K562 (cell line): ENCODE measurements around the gene FETUB. TPM values are rescaled to one million over a fixed set of nuclear protein-coding genes. Genes with fewer than 3 reads are reported as not detected.

ENCODE experiments used
- ATAC-seq: fragments of 200-7000 bp; cut with Tn5 transposase; 3 replicates; pipeline ENCODE4 v1.9.1; 2020; ENCODE audit warnings: moderate library complexity
- BruUV-seq: library from RNA; stranded (reverse); fragments of 400-500 nt; replicated peaks from 2 replicates; lab custom pipeline; 2021; lab: Mats Ljungman, UMichigan
- CTCF ChIA-PET: fragments of 300-600 bp; formaldehyde crosslinking; extraction: SDS; loops from one replicate; lab custom pipeline; 2021; ENCODE audit warnings: low intra/inter-chr PET ratio; lab: Yijun Ruan, JAX
- POLR2A ChIA-PET: fragments of 300-600, 350-650 bp; sonication (Branson Sonifier 250); formaldehyde crosslinking; extraction: SDS; loops from one replicate; lab custom pipeline; 2021; ENCODE audit warnings: antibody characterized with exemption, inconsistent platforms; lab: Yijun Ruan, JAX
- DNase-seq, 4 experiments: peaks; one replicate each; pipeline versions ENCODE4 v3.0.0 to v3.0.0-alpha.2; 2011 to 2018; ENCODE audit warnings: low spot score in 3 of 4, mixed read lengths in 3 of 4; ENCODE audit errors: extremely low read depth in 1 of 4
- FAIRE-seq: peaks from 2 replicates; lab custom pipeline; 2011; peaks lifted over from hg19 to GRCh38; lab: Jason Lieb, UNC
- H2AFZ ChIP-seq: 2 replicates; pipeline ENCODE4 v1.6.0; 2011; ENCODE audit warnings: low read depth, low read length, control low read depth, inconsistent platforms
- H3K27ac ChIP-seq: fragments of 200-600 bp; 3 replicates; pipeline ENCODE4 v1.8.0; 2011; ENCODE audit warnings: low read depth, mild to moderate bottlenecking, control low read depth, inconsistent platforms, low read length, moderate library complexity, mixed read lengths; ENCODE audit errors: extremely low read depth
- H3K27me3 ChIP-seq, 2 experiments: fragments of 300-600 bp in 1 of 2; 2 replicates in 1 of 2; 3 replicates in 1 of 2; pipeline versions ENCODE4 v1.6.0 to v1.8.0; 2011; ENCODE audit warnings: inconsistent platforms in 2 of 2, low read length in 2 of 2, mild to moderate bottlenecking in 1 of 2, mixed read lengths in 1 of 2, moderate library complexity in 1 of 2; ENCODE audit not compliant: control insufficient read depth in 2 of 2, insufficient read depth in 2 of 2
- H3K36me3 ChIP-seq: fragments of 300-600 bp; 3 replicates; pipeline ENCODE4 v1.8.0; 2011; ENCODE audit warnings: mild to moderate bottlenecking, low read length, inconsistent platforms; ENCODE audit not compliant: control insufficient read depth, insufficient read depth
- H3K4me1 ChIP-seq, 2 experiments: fragments of 200-600 bp in 1 of 2; replicated peaks in 1 of 2; 2 replicates in 1 of 2; 3 replicates in 1 of 2; pipeline versions ENCODE4 v1.5.1 to v1.8.0; 2011; ENCODE audit warnings: inconsistent platforms in 2 of 2, low read length in 2 of 2, mild to moderate bottlenecking in 1 of 2, mixed read lengths in 1 of 2, moderate library complexity in 1 of 2; ENCODE audit not compliant: control insufficient read depth in 2 of 2, insufficient read depth in 2 of 2
- H3K4me2 ChIP-seq: 2 replicates; pipeline ENCODE4 v1.6.1; 2011; ENCODE audit warnings: low read length, control low read depth, inconsistent platforms, mixed read lengths; ENCODE audit not compliant: insufficient read depth
- H3K4me3 ChIP-seq: fragments of 200-600 bp; sonication (generic), shearing (Covaris generic); 2 replicates; pipeline ENCODE4 v1.5.1; 2016; ENCODE audit warnings: control low read depth, inconsistent platforms
- H3K79me2 ChIP-seq: fragments of 200-600 bp; 3 replicates; pipeline ENCODE4 v1.8.0; 2011; ENCODE audit warnings: low read length, inconsistent platforms; ENCODE audit not compliant: control insufficient read depth, insufficient read depth
- H3K9ac ChIP-seq, 2 experiments: 2 replicates each; pipeline versions ENCODE4 v1.6.0 to v1.6.1; 2011; ENCODE audit warnings: low read depth in 2 of 2, low read length in 2 of 2, control low read depth in 1 of 2, inconsistent platforms in 1 of 2, mild to moderate bottlenecking in 1 of 2, mixed read lengths in 1 of 2; ENCODE audit not compliant: insufficient read depth in 1 of 2
- H3K9me1 ChIP-seq: one replicate; pipeline ENCODE4 v1.6.0; 2011; ENCODE audit warnings: inconsistent platforms, mild to moderate bottlenecking, low read length, moderate library complexity; ENCODE audit not compliant: control insufficient read depth, insufficient read depth
- H3K9me3 ChIP-seq: replicated peaks from 2 replicates; pipeline ENCODE4 v1.5.1; 2011; ENCODE audit warnings: low read depth, low read length, inconsistent platforms; ENCODE audit not compliant: control insufficient read depth, insufficient read depth
- H4K20me1 ChIP-seq: replicated peaks from 2 replicates; pipeline ENCODE4 v1.6.1; 2011; ENCODE audit warnings: low read length, inconsistent platforms, mixed read lengths; ENCODE audit not compliant: control insufficient read depth, insufficient read depth
- FOXK1 ChIP-seq: sonication (generic); formaldehyde crosslinking; IDR thresholded peaks from 2 replicates; pipeline ENCODE4 v1.8.0; 2022; ENCODE audit warnings: missing genetic modification reagents, mild to moderate bottlenecking, borderline replicate concordance
- HNRNPH1 ChIP-seq: fragments of 200-400 bp; formaldehyde crosslinking; optimal IDR thresholded peaks from 2 replicates; pipeline ENCODE3; 2017; ENCODE audit warnings: low read depth, mild to moderate bottlenecking, low read length, moderate library complexity
- PHF8 ChIP-seq: fragments of 200-600 bp; sonication (generic); IDR thresholded peaks from 2 replicates; pipeline ENCODE4 v1.6.1; 2012; ENCODE audit warnings: mixed run types, mild to moderate bottlenecking, inconsistent platforms, low read length, moderate library complexity, borderline replicate concordance
- SMARCA4 ChIP-seq: fragments of 450-650 bp; IDR thresholded peaks from 2 replicates; pipeline ENCODE4 v1.6.1; 2016
- SMARCA5 ChIP-seq: fragments of 450-650 bp; IDR thresholded peaks from 2 replicates; pipeline ENCODE4 v1.6.1; 2016
- TCF3 ChIP-seq: sonication (generic); formaldehyde crosslinking; IDR thresholded peaks from 2 replicates; pipeline ENCODE4 v1.4.0; 2020; ENCODE audit warnings: mild to moderate bottlenecking, missing genetic modification reagents
- ZFP1 ChIP-seq: fragments of 450-650 bp; formaldehyde crosslinking; IDR thresholded peaks from 2 replicates; pipeline ENCODE4 v1.4.0; 2020; ENCODE audit warnings: mild to moderate bottlenecking, mixed read lengths
- ZSCAN32 ChIP-seq: fragments of 450-650 bp; formaldehyde crosslinking; IDR thresholded peaks from 2 replicates; pipeline ENCODE4 v1.4.0; 2020; ENCODE audit warnings: mild to moderate bottlenecking, moderate library complexity
- WGBS: fragments of 100-300 bp; shearing (Covaris generic); methylation state at CpG from one replicate; pipeline ENCODE4 v1.1.6; 2016; ENCODE audit warnings: low coverage, mixed read lengths; ENCODE audit not compliant: insufficient coverage; ENCODE audit errors: missing lambda C conversion rate; 5-methylcytosine and 5-hydroxymethylcytosine counted together
- in situ Hi-C: fragments of 300-500 bp; cut with MboI; formaldehyde crosslinking; loops from 4 replicates; pipeline ENCODE4 v1.15.0; 2018; ENCODE audit warnings: inconsistent platforms, mixed read lengths
- intact Hi-C: fragments of 100-400 bp; cut with micrococcal nuclease; formaldehyde crosslinking; loops from 2 replicates; pipeline ENCODE4 v1.14.2; 2022
- polyA plus RNA-seq, 8 experiments: library from polyadenylated mRNA; depleted of rRNA in 4 of 8; stranded (reverse) in 5 of 8; unstranded in 3 of 8; fragments of >200 nt; fragmentation: Nextera tagmentation in 2 of 8; fragmentation: Illumina TruSeq in 1 of 8; extraction: Ambion mirVana in 2 of 8; extraction: Trizol in 1 of 8; gene quantifications; 2 replicates each; pipeline versions ENCODE4 v1.2.1 to v1.2.3, GENCODE V29; 2011 to 2014; ENCODE audit warnings: inconsistent platforms in 1 of 8, missing spikeins in 1 of 8
- total RNA-seq, 7 experiments: library from RNA; depleted of rRNA in 6 of 7; stranded (reverse); fragments of >200 nt in 6 of 7; fragmentation: Illumina TruSeq in 2 of 7; extraction: Trizol in 2 of 7; gene quantifications; 2 replicates each; pipeline versions ENCODE4 v1.2.1 to v1.2.3, GENCODE V29; 2011 to 2021; ENCODE audit warnings: low replicate concordance in 1 of 7
- TF ChIP-seq, protein P1 (sequence below): fragments of 250-450 bp; sonication (Bioruptor Pico); IDR thresholded peaks from 2 replicates; pipeline ENCODE4 v1.5.1; 2021; ENCODE audit warnings: mild to moderate bottlenecking
- TF ChIP-seq, protein P2 (sequence below): fragments of 250-450 bp; sonication (Bioruptor Pico); IDR thresholded peaks from 2 replicates; pipeline ENCODE4 v1.8.0; 2021; ENCODE audit warnings: mild to moderate bottlenecking, moderate library complexity
- TF ChIP-seq, protein P3 (sequence below): fragments of 250-450 bp; sonication (Bioruptor Pico); IDR thresholded peaks from 2 replicates; pipeline ENCODE4 v1.9.0; 2021; ENCODE audit warnings: mild to moderate bottlenecking, inconsistent platforms

The FETUB gene
- total and polyA plus RNA-seq, 9 of the 15 experiments (the other 6 are each of a cell fraction or from before 2014, with no cell fraction given): not detected

DNA sequence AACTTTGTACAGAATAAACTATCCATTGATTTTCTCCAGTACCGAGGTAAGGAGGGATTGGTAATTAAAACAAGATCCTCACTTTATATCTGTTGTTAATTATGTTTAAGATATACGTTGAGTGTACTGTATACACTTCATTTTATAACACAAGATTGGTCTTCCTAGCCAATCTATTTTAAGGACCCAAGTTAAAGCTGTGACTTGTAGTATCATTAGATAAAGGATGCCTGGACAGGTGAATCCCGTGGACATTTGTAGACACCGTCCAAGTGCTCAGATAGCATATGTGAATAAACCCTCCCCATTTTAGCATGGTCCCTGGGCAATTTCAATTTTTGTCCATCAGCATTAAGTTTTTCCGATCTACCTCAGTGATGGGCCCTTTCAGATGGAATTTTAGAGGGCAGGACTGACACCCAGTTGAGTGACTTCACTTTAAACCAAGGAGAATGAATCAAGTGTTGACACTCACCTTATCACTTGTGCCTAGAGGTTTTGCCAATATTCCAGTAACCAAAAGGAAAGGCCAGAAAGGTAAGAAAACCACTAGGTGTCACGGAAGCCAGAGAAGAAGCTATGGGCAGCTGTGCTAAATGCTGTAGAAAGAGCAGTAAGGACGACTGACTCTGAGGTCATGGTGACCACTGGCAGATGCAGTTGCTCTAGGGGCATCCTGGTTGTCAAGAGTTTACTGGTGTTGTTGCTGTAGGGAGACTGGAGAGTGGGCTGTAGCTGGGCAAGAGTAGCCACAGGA is 18.1 kb upstream of the FETUB start:
- H2AFZ ChIP-seq: no peak overlapping the region
- FAIRE-seq: no peak
- no peaks in the 10 kb centered on the region for H4K20me1 ChIP-seq
- 3% methylated on average over 7 of the region's 7 CpGs for WGBS
- intact Hi-C loops: no loop called here
- no peak overlapping the region for H3K27ac ChIP-seq
- TF ChIP-seq ZSCAN32 (CRISPR knock-in tag): no peak
- no peak for TF ChIP-seq PHF8
- TF ChIP-seq SMARCA5: no peak
- no peak for TF ChIP-seq ZFP1
- TF ChIP-seq, protein P1, sequence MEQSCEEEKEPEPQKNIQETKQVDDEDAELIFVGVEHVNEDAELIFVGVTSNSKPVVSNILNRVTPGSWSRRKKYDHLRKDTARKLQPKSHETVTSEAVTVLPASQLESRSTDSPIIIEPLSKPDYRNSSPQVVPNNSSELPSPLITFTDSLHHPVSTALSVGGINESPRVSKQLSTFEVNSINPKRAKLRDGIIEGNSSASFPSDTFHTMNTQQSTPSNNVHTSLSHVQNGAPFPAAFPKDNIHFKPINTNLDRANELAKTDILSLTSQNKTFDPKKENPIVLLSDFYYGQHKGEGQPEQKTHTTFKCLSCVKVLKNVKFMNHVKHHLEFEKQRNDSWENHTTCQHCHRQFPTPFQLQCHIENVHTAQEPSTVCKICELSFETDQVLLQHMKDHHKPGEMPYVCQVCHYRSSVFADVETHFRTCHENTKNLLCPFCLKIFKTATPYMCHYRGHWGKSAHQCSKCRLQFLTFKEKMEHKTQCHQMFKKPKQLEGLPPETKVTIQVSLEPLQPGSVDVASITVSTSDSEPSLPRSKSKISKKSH (CRISPR knock-in tag): no peak
- no peak for TF ChIP-seq SMARCA4
- TF ChIP-seq FOXK1 (CRISPR knock-in tag): no peak
- TF ChIP-seq, protein P2, sequence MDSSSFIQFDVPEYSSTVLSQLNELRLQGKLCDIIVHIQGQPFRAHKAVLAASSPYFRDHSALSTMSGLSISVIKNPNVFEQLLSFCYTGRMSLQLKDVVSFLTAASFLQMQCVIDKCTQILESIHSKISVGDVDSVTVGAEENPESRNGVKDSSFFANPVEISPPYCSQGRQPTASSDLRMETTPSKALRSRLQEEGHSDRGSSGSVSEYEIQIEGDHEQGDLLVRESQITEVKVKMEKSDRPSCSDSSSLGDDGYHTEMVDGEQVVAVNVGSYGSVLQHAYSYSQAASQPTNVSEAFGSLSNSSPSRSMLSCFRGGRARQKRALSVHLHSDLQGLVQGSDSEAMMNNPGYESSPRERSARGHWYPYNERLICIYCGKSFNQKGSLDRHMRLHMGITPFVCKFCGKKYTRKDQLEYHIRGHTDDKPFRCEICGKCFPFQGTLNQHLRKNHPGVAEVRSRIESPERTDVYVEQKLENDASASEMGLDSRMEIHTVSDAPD (CRISPR knock-in tag): no peak
- no peak for TF ChIP-seq HNRNPH1
- no peak for TF ChIP-seq TCF3 (CRISPR knock-in tag)
- TF ChIP-seq, protein P3, sequence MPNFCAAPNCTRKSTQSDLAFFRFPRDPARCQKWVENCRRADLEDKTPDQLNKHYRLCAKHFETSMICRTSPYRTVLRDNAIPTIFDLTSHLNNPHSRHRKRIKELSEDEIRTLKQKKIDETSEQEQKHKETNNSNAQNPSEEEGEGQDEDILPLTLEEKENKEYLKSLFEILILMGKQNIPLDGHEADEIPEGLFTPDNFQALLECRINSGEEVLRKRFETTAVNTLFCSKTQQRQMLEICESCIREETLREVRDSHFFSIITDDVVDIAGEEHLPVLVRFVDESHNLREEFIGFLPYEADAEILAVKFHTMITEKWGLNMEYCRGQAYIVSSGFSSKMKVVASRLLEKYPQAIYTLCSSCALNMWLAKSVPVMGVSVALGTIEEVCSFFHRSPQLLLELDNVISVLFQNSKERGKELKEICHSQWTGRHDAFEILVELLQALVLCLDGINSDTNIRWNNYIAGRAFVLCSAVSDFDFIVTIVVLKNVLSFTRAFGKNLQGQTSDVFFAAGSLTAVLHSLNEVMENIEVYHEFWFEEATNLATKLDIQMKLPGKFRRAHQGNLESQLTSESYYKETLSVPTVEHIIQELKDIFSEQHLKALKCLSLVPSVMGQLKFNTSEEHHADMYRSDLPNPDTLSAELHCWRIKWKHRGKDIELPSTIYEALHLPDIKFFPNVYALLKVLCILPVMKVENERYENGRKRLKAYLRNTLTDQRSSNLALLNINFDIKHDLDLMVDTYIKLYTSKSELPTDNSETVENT (CRISPR knock-in tag): no peak
- peaks cover 3 to 8% of the 10 kb centered on the region in 2 experiments; a peak in 3 of 5 replicates for H3K4me1 ChIP-seq
- CTCF ChIA-PET: no interaction called here
- peaks cover 9 to 60% of the 10 kb centered on the region in 2 experiments; a peak in 4 of 5 replicates for H3K27me3 ChIP-seq
- H3K36me3 ChIP-seq: no peaks in the 10 kb centered on the region
- H3K4me3 ChIP-seq: no peak overlapping the region
- BruUV-seq: no TSS peak
- in situ Hi-C loops: no loop called here
- no peaks in the 10 kb centered on the region for H3K79me2 ChIP-seq
- H3K9me1 ChIP-seq: no peaks in the 10 kb centered on the region
- POLR2A ChIA-PET: interaction anchor here (2.6 kb wide), 1 partner anchor 162 kb away, joined by 10 read pairs; the partner anchor contains the start of gene EIF4A2
- H3K9ac ChIP-seq: no peak overlapping the region
- no peak for ATAC-seq
- H3K9me3 ChIP-seq: 0 out of 2 replicates have a peak, but pooled peaks cover 1% of the 10 kb centered on the region
- DNase-seq: no peak
- H3K4me2 ChIP-seq: no peak overlapping the region
